ENCODE data around the gene GRK5. TPM values are rescaled to one million over a fixed set of nuclear protein-coding genes. Genes with fewer than 3 reads are reported as not detected.

The GRK5 gene
- total RNA-seq, 5 donors from 2014 or later (not counting 1 experiment from before 2014, with no cell fraction given): 21.7 to 36.8 (median 30.6) TPM

DNA sequence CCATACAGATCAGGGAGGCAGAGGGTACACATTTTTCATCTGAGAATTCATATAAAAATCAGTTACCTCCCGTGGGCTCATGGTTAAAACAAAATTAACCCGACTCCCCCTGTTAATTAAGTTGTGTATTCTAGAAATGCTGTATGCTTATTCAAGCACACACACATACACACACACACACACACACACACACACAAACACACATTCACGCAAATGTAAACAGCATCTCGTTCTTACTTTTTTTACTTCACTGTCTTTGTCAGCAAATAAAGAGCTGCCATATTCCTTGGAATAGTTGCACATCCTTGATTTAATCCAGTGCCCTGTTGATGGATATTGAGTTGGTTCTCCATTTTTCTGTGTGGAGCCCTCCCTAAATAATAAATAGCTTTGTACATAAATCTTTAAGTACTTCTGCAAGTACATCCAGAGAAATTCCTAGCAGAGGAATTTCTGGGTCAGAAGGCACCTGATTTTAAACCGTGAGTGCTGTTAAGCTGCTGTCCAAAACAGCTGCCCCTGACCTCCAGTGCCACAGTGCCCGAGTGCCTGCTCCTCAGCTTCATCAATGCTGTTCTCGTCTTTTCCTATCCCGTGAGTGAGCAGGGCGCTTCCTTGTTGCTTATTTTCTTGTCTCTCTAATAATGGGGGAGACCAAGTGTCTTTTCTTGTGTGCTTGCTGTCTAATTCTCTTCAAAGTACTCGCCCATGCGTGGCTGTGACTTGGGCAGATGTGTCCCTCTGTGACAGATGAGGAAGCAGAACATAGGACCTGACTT is 217.9 kb downstream of the GRK5 start:
- ATAC-seq (replicated peaks in 1 of 4): no peak
- 90% methylated on average over 3 of the region's 11 CpGs for WGBS (ENCODE audit: insufficient coverage)
- Mint-ChIP-seq H3K4me3 (no peak overlapping the region), H3K27me3 (no peaks in the 10 kb centered on the region), H3K4me1 (peaks cover 14 to 16% (median 16%) of the 10 kb centered on the region in 3 donors), H3K36me3 (peaks cover 22% of the 10 kb centered on the region), H3K27ac (no peak overlapping the region), H3K9me3 (no peaks in the 10 kb centered on the region)
- H3K27ac ChIP-seq (ENCODE audit: low read length): no peak overlapping the region
- H3K4me3 ChIP-seq (ENCODE audit: control insufficient read depth in 1 of 2, extremely low read depth in 1 of 2, low read length in 1 of 2): no peak overlapping the region
- no peak for DNase-seq
- H3K9me3 ChIP-seq: no peaks in the 10 kb centered on the region
- peaks cover 11 to 39% of the 10 kb centered on the region in 2 donors for H3K36me3 ChIP-seq (ENCODE audit: control insufficient read depth in 2 of 2, extremely low read depth in 1 of 2, insufficient read depth in 1 of 2, low read length in 1 of 2)
- CTCF ChIA-PET: interaction anchor here in 1 of 2 donors (0.6 kb wide), 1 partner anchor 168 kb away, joined by 4 read pairs; no protein-coding TSS in a partner anchor
- H3K27me3 ChIP-seq (replicated peaks in 1 of 2; ENCODE audit: control insufficient read depth in 2 of 2, extremely low read depth in 1 of 2, insufficient read depth in 2 of 2, low read length in 1 of 2): no peaks in the 10 kb centered on the region
- POLR2A ChIA-PET: interaction anchor here in 1 of 2 donors (0.7 kb wide), 1 partner anchor 74 kb away, joined by 3 read pairs; no protein-coding TSS in a partner anchor
- H3K4me1 ChIP-seq (ENCODE audit: control insufficient read depth in 1 of 2, extremely low read depth in 1 of 2, insufficient read depth in 2 of 2, low read length in 2 of 2): peaks cover 6 to 15% of the 10 kb centered on the region in 2 experiments

DNA sequence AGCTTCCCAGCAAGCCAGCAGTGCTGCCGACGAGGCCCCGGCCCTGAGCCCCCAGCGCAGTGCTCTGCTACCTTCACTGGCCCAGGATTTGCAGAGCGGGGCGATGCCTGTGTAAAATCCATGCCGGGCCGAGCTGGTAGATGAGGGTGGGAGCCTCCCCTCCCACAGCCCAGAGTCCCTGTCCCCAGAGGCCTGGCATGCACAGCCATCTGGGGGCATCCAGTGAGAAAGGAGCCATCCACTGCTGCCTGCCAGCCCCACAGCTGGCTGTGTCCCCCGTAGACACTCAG is 218.5 kb downstream of the GRK5 start:
- Mint-ChIP-seq H3K4me3 (no peak overlapping the region), H3K9me3 (no peaks in the 10 kb centered on the region), H3K36me3 (peaks cover 27% of the 10 kb centered on the region), H3K4me1 (peaks cover 14 to 16% (median 16%) of the 10 kb centered on the region in 3 donors), H3K27ac (no peak overlapping the region), H3K27me3 (no peaks in the 10 kb centered on the region)
- Histone ChIP-seq H3K4me1 (ENCODE audit: control insufficient read depth in 1 of 2, extremely low read depth in 1 of 2, insufficient read depth in 2 of 2, low read length in 2 of 2) (peaks cover 6 to 15% of the 10 kb centered on the region in 2 experiments), H3K9me3 (no peaks in the 10 kb centered on the region), H3K4me3 (ENCODE audit: control insufficient read depth in 1 of 2, extremely low read depth in 1 of 2, low read length in 1 of 2) (no peak overlapping the region), H3K27ac (ENCODE audit: low read length) (no peak overlapping the region), H3K36me3 (ENCODE audit: control insufficient read depth in 2 of 2, extremely low read depth in 1 of 2, insufficient read depth in 1 of 2, low read length in 1 of 2) (peaks cover 15 to 39% of the 10 kb centered on the region in 2 donors), H3K27me3 (replicated peaks in 1 of 2; ENCODE audit: control insufficient read depth in 2 of 2, extremely low read depth in 1 of 2, insufficient read depth in 2 of 2, low read length in 1 of 2) (no peaks in the 10 kb centered on the region)
- POLR2A ChIA-PET: no interaction called here
- ATAC-seq (replicated peaks in 1 of 4): no peak
- WGBS (ENCODE audit: insufficient coverage): 67% methylated on average over 1 of the region's 9 CpGs
- no peak for DNase-seq
- CTCF ChIA-PET: interaction anchor here in 1 of 2 donors (0.7 kb wide), 1 partner anchor 227 kb away, joined by 3 read pairs; no protein-coding TSS in a partner anchor

DNA sequence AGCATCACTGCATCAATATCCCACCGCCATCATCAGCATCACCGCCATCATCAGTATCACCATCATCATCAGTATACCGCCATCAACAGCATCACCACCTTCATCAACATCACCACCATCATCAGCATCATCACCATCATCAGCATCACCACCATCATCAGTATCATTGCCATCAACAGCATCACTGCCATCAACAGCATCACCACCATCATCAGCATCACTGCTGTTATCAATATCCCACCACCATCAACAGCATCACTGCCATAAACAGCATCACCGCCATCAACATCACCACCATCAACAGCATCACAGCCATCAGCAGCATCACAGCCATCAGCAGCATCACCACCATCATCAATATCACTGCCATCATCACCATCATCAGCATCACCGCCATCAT is 219.3 kb downstream of the GRK5 start:
- H3K27me3 Mint-ChIP-seq: no peaks in the 10 kb centered on the region
- no peak overlapping the region for H3K4me3 ChIP-seq (ENCODE audit: control insufficient read depth in 1 of 2, extremely low read depth in 1 of 2, low read length in 1 of 2)
- peaks cover 6 to 15% of the 10 kb centered on the region in 2 experiments for H3K4me1 ChIP-seq (ENCODE audit: control insufficient read depth in 1 of 2, extremely low read depth in 1 of 2, insufficient read depth in 2 of 2, low read length in 2 of 2)
- H3K36me3 ChIP-seq (ENCODE audit: control insufficient read depth in 2 of 2, extremely low read depth in 1 of 2, insufficient read depth in 1 of 2, low read length in 1 of 2): peaks cover 18 to 43% of the 10 kb centered on the region in 2 donors
- H3K4me3 Mint-ChIP-seq: no peak overlapping the region
- H3K27me3 ChIP-seq (replicated peaks in 1 of 2; ENCODE audit: control insufficient read depth in 2 of 2, extremely low read depth in 1 of 2, insufficient read depth in 2 of 2, low read length in 1 of 2): no peaks in the 10 kb centered on the region
- ATAC-seq (replicated peaks in 1 of 4) (no peak), DNase-seq (no peak)
- 96% methylated on average over 5 of the region's 5 CpGs for WGBS (ENCODE audit: insufficient coverage)
- H3K27ac Mint-ChIP-seq: no peak overlapping the region
- ChIA-PET POLR2A (no interaction called here), CTCF (interaction anchor here (0.7 kb wide), 2 partner anchors 224 to 228 kb away, joined by 3 read pairs; no protein-coding TSS in a partner anchor)
- no peaks in the 10 kb centered on the region for H3K9me3 Mint-ChIP-seq
- no peaks in the 10 kb centered on the region for H3K9me3 ChIP-seq
- no peak overlapping the region for H3K27ac ChIP-seq (ENCODE audit: low read length)
- H3K36me3 Mint-ChIP-seq: peaks cover 24% of the 10 kb centered on the region
- H3K4me1 Mint-ChIP-seq: peaks cover 14 to 16% (median 16%) of the 10 kb centered on the region in 3 donors

DNA sequence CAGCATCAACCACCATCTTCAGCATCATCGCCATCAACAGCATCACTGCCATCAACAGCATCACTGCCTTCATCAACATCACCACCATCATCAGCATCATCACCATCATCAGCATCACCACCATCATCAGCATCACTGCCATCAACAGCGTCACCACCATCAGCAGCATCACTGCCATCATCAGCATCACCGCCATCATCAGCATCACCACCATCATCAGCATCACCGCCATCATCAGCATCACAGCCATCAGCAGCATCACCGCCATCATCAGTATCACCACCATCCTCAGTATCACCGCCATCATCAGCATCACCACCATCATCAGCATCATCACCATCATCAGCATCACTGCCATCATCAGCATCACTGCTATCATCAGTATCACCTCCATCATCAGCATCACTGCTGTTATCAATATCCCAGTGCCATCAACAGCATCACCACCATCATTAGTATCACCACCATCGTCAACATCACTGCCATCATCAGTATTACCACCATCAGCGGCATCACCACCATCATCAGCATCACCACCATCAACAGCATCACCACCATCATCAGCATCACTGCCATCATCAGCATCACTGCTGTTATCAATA is 220.0 kb downstream of the GRK5 start:
- Histone ChIP-seq H3K9me3 (no peaks in the 10 kb centered on the region), H3K27ac (ENCODE audit: low read length) (no peak overlapping the region), H3K4me1 (ENCODE audit: control insufficient read depth in 1 of 2, extremely low read depth in 1 of 2, insufficient read depth in 2 of 2, low read length in 2 of 2) (peaks cover 6 to 15% of the 10 kb centered on the region in 2 experiments), H3K4me3 (ENCODE audit: control insufficient read depth in 1 of 2, extremely low read depth in 1 of 2, low read length in 1 of 2) (no peak overlapping the region), H3K36me3 (ENCODE audit: control insufficient read depth in 2 of 2, extremely low read depth in 1 of 2, insufficient read depth in 1 of 2, low read length in 1 of 2) (peaks cover 18 to 48% of the 10 kb centered on the region in 2 donors), H3K27me3 (replicated peaks in 1 of 2; ENCODE audit: control insufficient read depth in 2 of 2, extremely low read depth in 1 of 2, insufficient read depth in 2 of 2, low read length in 1 of 2) (no peaks in the 10 kb centered on the region)
- no peaks in the 10 kb centered on the region for H3K27me3 Mint-ChIP-seq
- no peak overlapping the region for H3K27ac Mint-ChIP-seq
- 96% methylated on average over 8 of the region's 8 CpGs for WGBS (ENCODE audit: insufficient coverage)
- ChIA-PET CTCF (no interaction called here), POLR2A (no interaction called here)
- DNase-seq (no peak), ATAC-seq (replicated peaks in 1 of 4) (no peak)
- peaks cover 27% of the 10 kb centered on the region for H3K36me3 Mint-ChIP-seq
- H3K9me3 Mint-ChIP-seq: no peaks in the 10 kb centered on the region
- peaks cover 14 to 16% (median 16%) of the 10 kb centered on the region in 3 donors for H3K4me1 Mint-ChIP-seq
- no peak overlapping the region for H3K4me3 Mint-ChIP-seq

DNA sequence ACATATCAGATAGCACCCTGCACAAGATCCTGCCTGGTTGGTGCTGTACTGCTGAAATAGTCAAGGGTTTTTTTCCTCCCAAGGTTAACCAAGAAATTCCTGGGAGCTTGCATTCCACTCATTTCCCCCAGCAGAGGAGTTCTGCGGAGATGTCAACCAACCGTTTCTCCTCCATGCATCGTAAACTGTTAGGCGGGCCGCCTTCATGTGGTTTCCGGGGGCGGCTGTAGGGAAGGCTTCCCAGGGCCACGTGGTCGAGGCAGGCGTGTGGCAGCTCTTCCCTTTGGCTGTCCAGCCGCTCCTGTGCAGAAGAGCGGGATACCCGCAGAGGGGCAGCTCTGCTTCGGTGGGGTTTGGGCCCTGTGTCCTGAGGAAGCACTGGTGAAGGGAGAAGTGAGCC is 221.4 kb downstream of the GRK5 start:
- Mint-ChIP-seq H3K4me1 (peaks cover 14 to 16% (median 16%) of the 10 kb centered on the region in 3 donors), H3K4me3 (peak overlapping the region in 1 of 3 donors; percentile 5), H3K9me3 (no peaks in the 10 kb centered on the region), H3K36me3 (peaks cover 34% of the 10 kb centered on the region), H3K27me3 (no peaks in the 10 kb centered on the region), H3K27ac (no peak overlapping the region)
- 38% methylated on average over 12 of the region's 14 CpGs for WGBS (ENCODE audit: insufficient coverage)
- no peak overlapping the region for H3K27ac ChIP-seq (ENCODE audit: low read length)
- H3K9me3 ChIP-seq: no peaks in the 10 kb centered on the region
- DNase-seq (peak in 1 of 35 experiments; percentile 19), ATAC-seq (replicated peaks in 1 of 4) (peak in 2 of 4 experiments; percentile 39 to 43)
- no peak overlapping the region for H3K4me3 ChIP-seq (ENCODE audit: control insufficient read depth in 1 of 2, extremely low read depth in 1 of 2, low read length in 1 of 2)
- POLR2A ChIA-PET: interaction anchor here in 1 of 2 donors (0.6 kb wide), 1 partner anchor 20 kb away, joined by 4 read pairs; no protein-coding TSS in a partner anchor
- H3K4me1 ChIP-seq (ENCODE audit: control insufficient read depth in 1 of 2, extremely low read depth in 1 of 2, insufficient read depth in 2 of 2, low read length in 2 of 2): peaks cover 6 to 15% of the 10 kb centered on the region in 2 experiments
- no peaks in the 10 kb centered on the region for H3K27me3 ChIP-seq (replicated peaks in 1 of 2; ENCODE audit: control insufficient read depth in 2 of 2, extremely low read depth in 1 of 2, insufficient read depth in 2 of 2, low read length in 1 of 2)
- H3K36me3 ChIP-seq (ENCODE audit: control insufficient read depth in 2 of 2, extremely low read depth in 1 of 2, insufficient read depth in 1 of 2, low read length in 1 of 2): peaks cover 18 to 41% of the 10 kb centered on the region in 2 donors
- CTCF ChIA-PET: no interaction called here

DNA sequence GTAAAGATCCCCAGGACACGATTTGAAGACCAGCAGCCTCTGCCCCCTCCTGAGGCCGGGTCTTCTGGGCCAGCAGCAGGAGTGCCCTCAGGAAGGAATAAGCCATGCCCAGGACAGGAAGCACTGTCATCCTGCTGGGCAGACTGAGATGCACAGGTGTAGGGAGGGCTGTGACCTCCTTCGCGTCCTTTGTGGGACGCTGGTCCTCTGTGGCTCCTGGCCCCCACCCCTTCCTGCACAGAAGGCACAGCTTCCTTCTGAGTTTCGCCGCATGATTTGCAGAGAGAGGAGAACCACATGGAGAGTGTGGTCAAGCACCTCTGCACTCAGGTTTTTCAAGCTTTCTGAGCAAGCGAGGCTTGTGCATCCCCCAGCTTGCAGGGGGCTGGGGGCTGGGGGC is 222.4 kb downstream of the GRK5 start:
- Mint-ChIP-seq H3K4me3 (no peak overlapping the region), H3K4me1 (peaks cover 14 to 16% (median 16%) of the 10 kb centered on the region in 3 donors), H3K9me3 (no peaks in the 10 kb centered on the region), H3K27me3 (no peaks in the 10 kb centered on the region), H3K27ac (no peak overlapping the region), H3K36me3 (peaks cover 38% of the 10 kb centered on the region)
- H3K36me3 ChIP-seq (ENCODE audit: control insufficient read depth in 2 of 2, extremely low read depth in 1 of 2, insufficient read depth in 1 of 2, low read length in 1 of 2): peaks cover 18 to 41% of the 10 kb centered on the region in 2 donors
- POLR2A ChIA-PET: no interaction called here
- no peaks in the 10 kb centered on the region for H3K27me3 ChIP-seq (replicated peaks in 1 of 2; ENCODE audit: control insufficient read depth in 2 of 2, extremely low read depth in 1 of 2, insufficient read depth in 2 of 2, low read length in 1 of 2)
- H3K4me3 ChIP-seq (ENCODE audit: control insufficient read depth in 1 of 2, extremely low read depth in 1 of 2, low read length in 1 of 2): no peak overlapping the region
- peaks cover 6 to 15% of the 10 kb centered on the region in 2 experiments for H3K4me1 ChIP-seq (ENCODE audit: control insufficient read depth in 1 of 2, extremely low read depth in 1 of 2, insufficient read depth in 2 of 2, low read length in 2 of 2)
- DNase-seq: no peak
- H3K9me3 ChIP-seq: no peaks in the 10 kb centered on the region
- CTCF ChIA-PET: interaction anchor here in 1 of 2 donors (0.6 kb wide), 2 partner anchors 30 to 204 kb away, joined by 3 read pairs; no protein-coding TSS in a partner anchor
- H3K27ac ChIP-seq (ENCODE audit: low read length): no peak overlapping the region
- no peak for ATAC-seq (replicated peaks in 1 of 4)
- WGBS (ENCODE audit: insufficient coverage): 51% methylated on average over 6 of the region's 8 CpGs
